ENCODE data around the gene LAMP1. TPM values are rescaled to one million over a fixed set of nuclear protein-coding genes. Genes with fewer than 3 reads are reported as not detected.
A peak's percentile ranks its signal among the peaks of the same experiment; 100 is the strongest.

The LAMP1 gene
- total RNA-seq, 4 donors from 2014 or later = 42.1 to 236 (median 191) TPM

GRCh38 chr13:113274721-113275120 lies 22.3 kb upstream of the LAMP1 start:
- no peak for DNase-seq
- no peaks in the 10 kb centered on the region for H3K4me1 ChIP-seq
- H3K4me3 ChIP-seq = no peak overlapping the region
- no peaks in the 10 kb centered on the region for H3K9me3 ChIP-seq
- no peaks in the 10 kb centered on the region for H3K36me3 ChIP-seq
- no peaks in the 10 kb centered on the region for H3K27me3 ChIP-seq
- TF ChIP-seq POLR2A (IDR thresholded peaks at IDR 0.05) = no peak
- no peak for TF ChIP-seq CTCF (IDR thresholded peaks at IDR 0.05)
- H3K27ac ChIP-seq = no peak overlapping the region

GRCh38 chr13:113275387-113275786 lies 21.7 kb upstream of the LAMP1 start:
- TF ChIP-seq CTCF (IDR thresholded peaks at IDR 0.05) (peak in 5 of 6 experiments; percentile 21 to 67 (median 65)), POLR2A (IDR thresholded peaks at IDR 0.05) (no peak)
- no peak overlapping the region for H3K27ac ChIP-seq
- H3K4me3 ChIP-seq = no peak overlapping the region
- no peaks in the 10 kb centered on the region for H3K36me3 ChIP-seq
- H3K4me1 ChIP-seq = no peaks in the 10 kb centered on the region
- peak in 2 of 3 donors; percentile 63 to 67 for DNase-seq
- H3K27me3 ChIP-seq = no peaks in the 10 kb centered on the region
- H3K9me3 ChIP-seq = no peaks in the 10 kb centered on the region

GRCh38 chr13:113280126-113280525 lies 16.9 kb upstream of the LAMP1 start:
- Histone ChIP-seq H3K9me3 (no peaks in the 10 kb centered on the region), H3K36me3 (no peaks in the 10 kb centered on the region), H3K27ac (no peak overlapping the region), H3K27me3 (no peaks in the 10 kb centered on the region), H3K4me3 (no peak overlapping the region), H3K4me1 (no peaks in the 10 kb centered on the region)
- no peak for DNase-seq
- TF ChIP-seq POLR2A (IDR thresholded peaks at IDR 0.05) (no peak), CTCF (IDR thresholded peaks at IDR 0.05) (no peak)

- H3K4me1 ChIP-seq = no peaks in the 10 kb centered on the region
- no peaks in the 10 kb centered on the region for H3K36me3 ChIP-seq
- H3K4me3 ChIP-seq = no peak overlapping the region
- H3K9me3 ChIP-seq = no peaks in the 10 kb centered on the region
- TF ChIP-seq POLR2A (IDR thresholded peaks at IDR 0.05) = no peak
- TF ChIP-seq CTCF (IDR thresholded peaks at IDR 0.05) = no peak
- no peak overlapping the region for H3K27ac ChIP-seq
- H3K27me3 ChIP-seq = no peaks in the 10 kb centered on the region
- no peak for DNase-seq
These were observed 13.1 kb upstream of the LAMP1 start for GRCh38 chr13:113283904-113284303.

- Histone ChIP-seq H3K9me3 (no peaks in the 10 kb centered on the region), H3K4me3 (no peak overlapping the region), H3K27ac (no peak overlapping the region), H3K36me3 (no peaks in the 10 kb centered on the region), H3K27me3 (no peaks in the 10 kb centered on the region), H3K4me1 (peaks cover 0 to 4% (median 0%) of the 10 kb centered on the region in 4 donors)
- DNase-seq = no peak
- TF ChIP-seq CTCF (IDR thresholded peaks at IDR 0.05) (no peak), POLR2A (IDR thresholded peaks at IDR 0.05) (no peak)
These were observed 8.2 kb upstream of the LAMP1 start for GRCh38 chr13:113288880-113289279.

GRCh38 chr13:113291129-113291528 lies 5.9 kb upstream of the LAMP1 start:
- Histone ChIP-seq H3K27ac (no peak overlapping the region), H3K36me3 (no peaks in the 10 kb centered on the region), H3K4me1 (peaks cover 0 to 4% (median under 1%) of the 10 kb centered on the region in 4 donors), H3K27me3 (no peaks in the 10 kb centered on the region), H3K4me3 (no peak overlapping the region), H3K9me3 (no peaks in the 10 kb centered on the region)
- DNase-seq = no peak
- TF ChIP-seq CTCF (IDR thresholded peaks at IDR 0.05) (no peak), POLR2A (IDR thresholded peaks at IDR 0.05) (no peak)

Measured in Peyer's patch (tissue), 4 donors.